H1 (cell line): ENCODE data around the gene SH3RF2. TPM values are rescaled to one million over a fixed set of nuclear protein-coding genes. Genes with fewer than 3 reads are reported as not detected.

ENCODE experiments used
- CTCF ChIA-PET: fragments of 300-600 bp; sonication (Branson Sonifier 250); formaldehyde crosslinking; loops from one replicate; lab custom pipeline; 2021; ENCODE audit not compliant: partially characterized antibody; lab: Charles Lee
- POLR2A ChIA-PET: fragments of 300-600 bp; sonication (Branson Sonifier 250); formaldehyde crosslinking; loops from one replicate; lab custom pipeline; 2021; ENCODE audit warnings: inconsistent platforms; ENCODE audit not compliant: partially characterized antibody; lab: Charles Lee
- DNase-seq, 2 experiments: peaks; one replicate each; pipeline versions ENCODE4 v3.0.0 to v3.0.0-alpha.2; 2010 to 2022; ENCODE audit warnings: low spot score in 2 of 2, low read depth in 1 of 2, mixed read lengths in 1 of 2
- FAIRE-seq: peaks from 2 replicates; lab custom pipeline; 2011; peaks lifted over from hg19 to GRCh38; lab: Jason Lieb, UNC
- H2AFZ ChIP-seq: 2 replicates; pipeline ENCODE4 v1.8.1; 2012; ENCODE audit warnings: low read length, inconsistent platforms
- H2AK5ac ChIP-seq: 2 replicates; pipeline ENCODE4 v1.6.1; 2013; ENCODE audit warnings: low read depth, low read length
- H2BK120ac ChIP-seq: replicated peaks from 2 replicates; pipeline ENCODE3; 2013; ENCODE audit warnings: low read depth, low read length, inconsistent platforms
- H2BK12ac ChIP-seq: 2 replicates; pipeline ENCODE4 v1.6.1; 2013; ENCODE audit warnings: low read depth, low read length
- H2BK15ac ChIP-seq: 2 replicates; pipeline ENCODE4 v1.6.1; 2013; ENCODE audit warnings: low read length
- H2BK20ac ChIP-seq: 2 replicates; pipeline ENCODE4 v1.6.1; 2013; ENCODE audit warnings: low read length
- H2BK5ac ChIP-seq: 2 replicates; pipeline ENCODE4 v1.6.1; 2013; ENCODE audit warnings: low read depth, low read length
- H3K14ac ChIP-seq: 2 replicates; pipeline ENCODE4 v1.6.1; 2013; ENCODE audit warnings: inconsistent platforms; ENCODE audit not compliant: insufficient read length
- H3K18ac ChIP-seq: 2 replicates; pipeline ENCODE4 v1.6.1; 2013; ENCODE audit warnings: low read length; ENCODE audit errors: extremely low read depth
- H3K23ac ChIP-seq: 2 replicates; pipeline ENCODE4 v1.6.1; 2013; ENCODE audit warnings: inconsistent platforms; ENCODE audit not compliant: insufficient read length
- H3K23me2 ChIP-seq: 2 replicates; pipeline ENCODE4 v1.6.1; 2013; ENCODE audit warnings: low read depth, low read length
- H3K27ac ChIP-seq: 2 replicates; pipeline ENCODE4 v1.6.1; 2011; ENCODE audit warnings: low read depth, low read length, inconsistent platforms
- H3K27me3 ChIP-seq, 4 experiments: replicated peaks in 1 of 4; 1 replicate in 1 of 4; 2 replicates in 3 of 4; pipeline versions ENCODE4 v1.6.1 to v1.8.1; 2011 to 2013; ENCODE audit warnings: low read length in 3 of 4, mild to moderate bottlenecking in 3 of 4, inconsistent platforms in 2 of 4, mixed read lengths in 2 of 4, moderate library complexity in 1 of 4; ENCODE audit not compliant: control insufficient read depth in 3 of 4, insufficient read depth in 3 of 4; ENCODE audit errors: extremely low read depth in 1 of 4
- H3K36me3 ChIP-seq, 4 experiments: 2 replicates each; pipeline versions ENCODE4 v1.6.1 to v1.8.1; 2011 to 2013; ENCODE audit warnings: mild to moderate bottlenecking in 4 of 4, low read length in 3 of 4, moderate library complexity in 2 of 4, control low read depth in 1 of 4, inconsistent platforms in 1 of 4; ENCODE audit not compliant: insufficient read depth in 4 of 4, control insufficient read depth in 2 of 4
- H3K4ac ChIP-seq: replicated peaks from 2 replicates; pipeline ENCODE3; 2013; ENCODE audit warnings: low read length, low read depth, mixed read lengths, inconsistent platforms; ENCODE audit not compliant: insufficient read length
- H3K4me1 ChIP-seq, 4 experiments: replicated peaks in 1 of 4; 1 replicate in 1 of 4; 2 replicates in 3 of 4; pipeline versions ENCODE4 v1.6.1 to v1.8.1; 2011 to 2013; ENCODE audit warnings: low read length in 3 of 4, inconsistent platforms in 2 of 4, mixed read lengths in 1 of 4; ENCODE audit not compliant: insufficient read depth in 4 of 4, control insufficient read depth in 3 of 4
- H3K4me2 ChIP-seq, 2 experiments: 2 replicates each; pipeline versions ENCODE4 v1.6.1 to v1.8.1; 2011 to 2013; ENCODE audit warnings: low read depth in 2 of 2, low read length in 2 of 2, control low read depth in 1 of 2, inconsistent platforms in 1 of 2, mild to moderate bottlenecking in 1 of 2; ENCODE audit not compliant: insufficient read depth in 1 of 2
- H3K4me3 ChIP-seq, 4 experiments: fragments of 200-600, 300-600 bp in 1 of 4; sonication (generic), shearing (Covaris generic), sonication (Bioruptor Twin) in 1 of 4; 2 replicates each; pipeline versions ENCODE4 v1.5.1 to v1.8.1; 2011 to 2016; ENCODE audit warnings: low read length in 4 of 4, low read depth in 3 of 4, control low read depth in 2 of 4, inconsistent platforms in 2 of 4, mild to moderate bottlenecking in 2 of 4, mixed read lengths in 1 of 4, moderate library complexity in 1 of 4; ENCODE audit not compliant: insufficient read depth in 2 of 4; ENCODE audit errors: extremely low read depth in 1 of 4
- H3K56ac ChIP-seq: replicated peaks from 2 replicates; pipeline ENCODE3; 2013; ENCODE audit warnings: low read depth, mild to moderate bottlenecking, mixed read lengths, low read length, inconsistent platforms; ENCODE audit not compliant: insufficient read length
- H3K79me1 ChIP-seq: 2 replicates; pipeline ENCODE4 v1.6.1; 2013; ENCODE audit warnings: low read depth, low read length, control low read depth
- H3K79me2 ChIP-seq, 2 experiments: 2 replicates each; pipeline versions ENCODE4 v1.6.1 to v1.8.1; 2012 to 2013; ENCODE audit warnings: low read length in 2 of 2, mild to moderate bottlenecking in 2 of 2, inconsistent platforms in 1 of 2; ENCODE audit not compliant: insufficient read depth in 2 of 2, control insufficient read depth in 1 of 2
- H3K9ac ChIP-seq, 4 experiments: replicated peaks in 1 of 4; 1 replicate in 1 of 4; 2 replicates in 3 of 4; pipeline versions ENCODE4 v1.6.1 to v1.8.1; 2011 to 2013; ENCODE audit warnings: low read depth in 3 of 4, low read length in 3 of 4, control low read depth in 2 of 4, mild to moderate bottlenecking in 2 of 4, moderate library complexity in 2 of 4, inconsistent platforms in 1 of 4; ENCODE audit errors: extremely low read depth in 1 of 4
- H3K9me3 ChIP-seq, 2 experiments: 2 replicates each; pipeline versions ENCODE4 v1.6.1 to v1.8.1; 2012 to 2013; ENCODE audit warnings: mild to moderate bottlenecking in 2 of 2, moderate library complexity in 2 of 2, control low read depth in 1 of 2, inconsistent platforms in 1 of 2, low read depth in 1 of 2, low read length in 1 of 2, mixed read lengths in 1 of 2; ENCODE audit not compliant: insufficient read depth in 2 of 2
- H4K20me1 ChIP-seq, 2 experiments: replicated peaks in 1 of 2; 2 replicates each; pipeline versions ENCODE3 to v1.8.1; 2011 to 2013; ENCODE audit warnings: inconsistent platforms in 2 of 2, low read length in 2 of 2, mild to moderate bottlenecking in 1 of 2; ENCODE audit not compliant: insufficient read depth in 2 of 2, control insufficient read depth in 1 of 2
- H4K5ac ChIP-seq: 2 replicates; pipeline ENCODE4 v1.6.1; 2013; ENCODE audit warnings: low read length, low read depth, mixed read lengths, inconsistent platforms; ENCODE audit not compliant: insufficient read length
- H4K8ac ChIP-seq: 2 replicates; pipeline ENCODE4 v1.8.0; 2013; ENCODE audit warnings: mild to moderate bottlenecking, moderate library complexity, low read length, inconsistent platforms; ENCODE audit not compliant: insufficient read depth; ENCODE audit errors: extremely low read depth
- H4K91ac ChIP-seq: replicated peaks from 2 replicates; pipeline ENCODE3; 2013; ENCODE audit warnings: low read length, mixed read lengths, inconsistent platforms; ENCODE audit not compliant: insufficient read length
- BCL11A ChIP-seq, 2 experiments: IDR thresholded peaks; one replicate each; pipeline ENCODE4 v1.6.1; 2011; ENCODE audit warnings: low read depth in 2 of 2, low read length in 2 of 2, mild to moderate bottlenecking in 2 of 2
- BRCA1 ChIP-seq: IDR thresholded peaks from 2 replicates; pipeline ENCODE4 v1.6.1; 2012; ENCODE audit warnings: low read depth, low read length, improper control_type of control experiment
- CBX8 ChIP-seq: fragments of 300-800, 300-1000 bp; sonication (generic); IDR thresholded peaks from 2 replicates; pipeline ENCODE4 v1.7.1; 2016; ENCODE audit warnings: low read depth, low read length, borderline replicate concordance
- CREB1 ChIP-seq: IDR thresholded peaks from 2 replicates; pipeline ENCODE4 v1.6.1; 2012; ENCODE audit warnings: inconsistent platforms
- EP300 ChIP-seq, 2 experiments: IDR thresholded peaks; 1 replicate in 1 of 2; 2 replicates in 1 of 2; pipeline ENCODE4 v1.6.1; 2011 to 2012; ENCODE audit warnings: low read depth in 2 of 2, low read length in 2 of 2, mild to moderate bottlenecking in 2 of 2, borderline replicate concordance in 1 of 2, inconsistent platforms in 1 of 2, moderate library complexity in 1 of 2
- FOSL1 ChIP-seq: IDR thresholded peaks from 2 replicates; pipeline ENCODE4 v1.6.1; 2011; ENCODE audit warnings: mild to moderate bottlenecking, low read depth, low read length, moderate library complexity; ENCODE audit not compliant: insufficient read depth
- GTF2F1 ChIP-seq: IDR thresholded peaks from 2 replicates; pipeline ENCODE4 v1.6.1; 2012; ENCODE audit warnings: low read depth, low read length, improper control_type of control experiment, borderline replicate concordance
- HDAC2 ChIP-seq, 2 experiments: fragments of 300-600 bp in 1 of 2; sonication (generic) in 1 of 2; IDR thresholded peaks; 2 replicates each; pipeline ENCODE4 v1.6.1; 2011 to 2012; ENCODE audit warnings: low read depth in 2 of 2, low read length in 2 of 2, mild to moderate bottlenecking in 2 of 2, moderate library complexity in 2 of 2, borderline replicate concordance in 1 of 2, inconsistent platforms in 1 of 2
- JUN ChIP-seq: IDR thresholded peaks from 2 replicates; pipeline ENCODE4 v1.6.1; 2011; ENCODE audit warnings: low read depth, mild to moderate bottlenecking, improper control_type of control experiment, low read length
- MAFK ChIP-seq: IDR thresholded peaks from 2 replicates; pipeline ENCODE4 v1.6.1; 2012; ENCODE audit warnings: low read depth, mild to moderate bottlenecking, improper control_type of control experiment, low read length
- MAX ChIP-seq: IDR thresholded peaks from 2 replicates; pipeline ENCODE4 v1.6.1; 2012; ENCODE audit warnings: inconsistent platforms
- POLR2AphosphoS5 ChIP-seq: IDR thresholded peaks from 2 replicates; pipeline ENCODE4 v1.6.1; 2011; ENCODE audit warnings: low read depth, low read length
- RXRA ChIP-seq: IDR thresholded peaks from 2 replicates; pipeline ENCODE4 v1.6.1; 2011; ENCODE audit warnings: low read depth, mild to moderate bottlenecking, low read length, moderate library complexity; ENCODE audit not compliant: insufficient read depth
- SIX5 ChIP-seq: IDR thresholded peaks from 2 replicates; pipeline ENCODE4 v1.6.1; 2011; ENCODE audit warnings: mild to moderate bottlenecking, low read depth, low read length
- SP2 ChIP-seq: IDR thresholded peaks from 2 replicates; pipeline ENCODE4 v1.6.1; 2012; ENCODE audit warnings: mild to moderate bottlenecking, low read length, inconsistent platforms
- WGBS, 2 experiments: shearing (Covaris generic) in 1 of 2; methylation state at CpG; one replicate each; pipeline versions ENCODE4 v1.1.6 to v1.1.7; 2013 to 2015; ENCODE audit warnings: low lambda C conversion rate in 2 of 2, mixed read lengths in 2 of 2, inconsistent platforms in 1 of 2, low coverage in 1 of 2, missing lambda C conversion rate in 1 of 2; ENCODE audit not compliant: insufficient replicate concordance in 2 of 2, insufficient coverage in 1 of 2, insufficient read length in 1 of 2; ENCODE audit errors: extremely low coverage in 1 of 2, missing lambda C conversion rate in 1 of 2; 5-methylcytosine and 5-hydroxymethylcytosine counted together
- polyA plus RNA-seq, 7 experiments: library from polyadenylated mRNA; depleted of rRNA in 3 of 7; stranded (reverse) in 5 of 7; unstranded in 2 of 7; fragments of >200 nt in 5 of 7; fragments of 200-250 nt in 2 of 7; gene quantifications; 1 replicate in 5 of 7; 2 replicates in 1 of 7; 4 replicates in 1 of 7; pipeline versions ENCODE4 v1.2.1 to v1.2.3, GENCODE V29; 2011 to 2013; ENCODE audit warnings: missing spikeins in 2 of 7, mixed read lengths in 2 of 7
- total RNA-seq: library from RNA; stranded (reverse); fragmentation: NEBNext Ultra II Directional; extraction: Animal tissue kit (Norgen Biotek cat#: 25700); gene quantifications from 2 replicates; pipeline ENCODE4 v1.2.1, GENCODE V29; 2021

Gene SH3RF2
- total and polyA plus RNA-seq, 2 of the 8 experiments (the other 6 are each of a cell fraction or from before 2014, with no cell fraction given): 0.80 to 0.95 TPM

- H3K79me2 ChIP-seq: no peaks in the 10 kb centered on the region
- H3K4ac ChIP-seq: no peak overlapping the region
- no peaks in the 10 kb centered on the region for H3K79me1 ChIP-seq
- H3K56ac ChIP-seq: no peak overlapping the region
- no peaks in the 10 kb centered on the region for H3K36me3 ChIP-seq
- ChIA-PET CTCF (interaction anchor here (0.9 to 6.4 kb wide), 6 partner anchors 13 to 151 kb away, joined by 3 to 49 read pairs (median 4); no protein-coding TSS in a partner anchor), POLR2A (no interaction called here)
- H3K4me2 ChIP-seq: no peak overlapping the region
- H4K5ac ChIP-seq: no peak overlapping the region
- no peak overlapping the region for H3K18ac ChIP-seq
- WGBS, 2 experiments: 90% methylated on average over 5 of the region's 5 CpGs; no CpG with 5 or more reads in 1 of the 2 experiments
- no peaks in the 10 kb centered on the region for H3K4me1 ChIP-seq
- H2BK20ac ChIP-seq: no peak overlapping the region
- no peak overlapping the region for H2BK5ac ChIP-seq
- no peak overlapping the region for H2BK120ac ChIP-seq
- no peak overlapping the region for H3K23ac ChIP-seq
- no peak overlapping the region for H3K14ac ChIP-seq
- no peak overlapping the region for H3K27ac ChIP-seq
- no peak overlapping the region for H3K9ac ChIP-seq
- no peak overlapping the region for H2BK12ac ChIP-seq
- no peaks in the 10 kb centered on the region for H3K23me2 ChIP-seq
- no peak overlapping the region for H2BK15ac ChIP-seq
- H4K91ac ChIP-seq: no peak overlapping the region
- no peaks in the 10 kb centered on the region for H4K20me1 ChIP-seq
- H3K4me3 ChIP-seq: no peak overlapping the region
- H3K27me3 ChIP-seq: no peaks in the 10 kb centered on the region
- no peak for DNase-seq
- H2AK5ac ChIP-seq: no peak overlapping the region
- no peak for FAIRE-seq
- no peak overlapping the region for H2AFZ ChIP-seq
- no peak overlapping the region for H4K8ac ChIP-seq
- H3K9me3 ChIP-seq: no peaks in the 10 kb centered on the region
- TF ChIP-seq BCL11A (IDR thresholded peaks at IDR 0.05; ENCODE audit: low read depth in 2 of 2, low read length in 2 of 2): no peak
- no peak for TF ChIP-seq GTF2F1
- TF ChIP-seq POLR2AphosphoS5: no peak
- no peak for TF ChIP-seq BRCA1
- no peak for TF ChIP-seq HDAC2 (IDR thresholded peaks at IDR 0.05; ENCODE audit: borderline replicate concordance in 1 of 2, low read depth in 2 of 2, low read length in 2 of 2)
- TF ChIP-seq MAFK: no peak
- TF ChIP-seq RXRA: no peak
- TF ChIP-seq SP2: no peak
- TF ChIP-seq CBX8: no peak
- no peak for TF ChIP-seq CREB1
- no peak for TF ChIP-seq JUN
- no peak for TF ChIP-seq SIX5
- no peak for TF ChIP-seq FOSL1
- TF ChIP-seq EP300 (IDR thresholded peaks at IDR 0.05; ENCODE audit: borderline replicate concordance in 1 of 2, low read depth in 2 of 2, low read length in 2 of 2): no peak
- TF ChIP-seq MAX: no peak
These were observed 31.6 kb upstream of the SH3RF2 start for GRCh38 chr5:145904743-145905142.
